BE2C (cell line): ENCODE measurements around the gene GEMIN8.

Experiments
- DNase-seq: peaks from one replicate; pipeline ENCODE4 v3.0.0-alpha.2; 2020
- H3K27me3 ChIP-seq: fragments of 250-450 bp; sonication (Bioruptor Pico); 2 replicates; pipeline ENCODE4 v1.5.1; 2020; ENCODE audit warnings: mild to moderate bottlenecking
- H3K36me3 ChIP-seq: fragments of 250-450 bp; sonication (Bioruptor Pico); 2 replicates; pipeline ENCODE4 v1.5.1; 2020; ENCODE audit warnings: mild to moderate bottlenecking
- H3K4me1 ChIP-seq: fragments of 250-450 bp; sonication (Bioruptor Pico); 2 replicates; pipeline ENCODE4 v1.5.1; 2020
- H3K4me3 ChIP-seq: 2 replicates; pipeline ENCODE4 v1.5.1; 2011; ENCODE audit warnings: low read depth, low read length
- H3K9me3 ChIP-seq: fragments of 250-450 bp; sonication (Bioruptor Pico); 2 replicates; pipeline ENCODE4 v1.5.1; 2020
- CTCF ChIP-seq: IDR thresholded peaks from 2 replicates; pipeline ENCODE4 v1.5.1; 2012; ENCODE audit warnings: mild to moderate bottlenecking, low read depth, low read length

The GEMIN8 gene

GRCh38 chrX:14038375-14039085, 8.8 kb upstream of the GEMIN8 start:
- H3K36me3 ChIP-seq, result no peaks in the 10 kb centered on the region
- H3K9me3 ChIP-seq, result no peaks in the 10 kb centered on the region
- H3K4me3 ChIP-seq, result no peak overlapping the region
- H3K27me3 ChIP-seq, result no peaks in the 10 kb centered on the region
- no peaks in the 10 kb centered on the region for H3K4me1 ChIP-seq
- no peak for DNase-seq
- no peak for TF ChIP-seq CTCF

- H3K36me3 ChIP-seq, result no peaks in the 10 kb centered on the region
- peak; percentile 59 for TF ChIP-seq CTCF
- H3K4me3 ChIP-seq, result no peak overlapping the region
- H3K9me3 ChIP-seq, result no peaks in the 10 kb centered on the region
- H3K27me3 ChIP-seq, result no peaks in the 10 kb centered on the region
- H3K4me1 ChIP-seq, result peaks cover 5% of the 10 kb centered on the region
- peak; percentile 44 for DNase-seq
Measured at GRCh38 chrX:14032406-14032805, 2.7 kb upstream of the GEMIN8 start.

- no peak for TF ChIP-seq CTCF
- Histone ChIP-seq H3K27me3 (no peaks in the 10 kb centered on the region), H3K4me3 (peak overlapping the region; percentile 67), H3K36me3 (no peaks in the 10 kb centered on the region), H3K4me1 (peaks cover 11% of the 10 kb centered on the region), H3K9me3 (no peaks in the 10 kb centered on the region)
- DNase-seq, result no peak
Measured at GRCh38 chrX:14030174-14030530, 460 bp upstream of the GEMIN8 start.

- no peak for TF ChIP-seq CTCF
- no peaks in the 10 kb centered on the region for H3K9me3 ChIP-seq
- H3K4me3 ChIP-seq, result peak overlapping the region; percentile 67
- no peaks in the 10 kb centered on the region for H3K27me3 ChIP-seq
- H3K4me1 ChIP-seq, result peaks cover 15% of the 10 kb centered on the region
- H3K36me3 ChIP-seq, result no peaks in the 10 kb centered on the region
- peak; percentile 11 for DNase-seq
Measured at GRCh38 chrX:14029039-14029424, 660 bp downstream of the GEMIN8 start.

GRCh38 chrX:14028473-14028872, 1.2 kb downstream of the GEMIN8 start:
- H3K27me3 ChIP-seq, result no peaks in the 10 kb centered on the region

More at GRCh38 chrX:14028473-14028872, 1.2 kb downstream of the GEMIN8 start:
- Histone ChIP-seq H3K4me1 (peaks cover 17% of the 10 kb centered on the region), H3K4me3 (peak overlapping the region; percentile 67), H3K9me3 (no peaks in the 10 kb centered on the region), H3K36me3 (no peaks in the 10 kb centered on the region)
- DNase-seq, result no peak
- TF ChIP-seq CTCF, result no peak
